Tibial artery (tissue), 4 donors: ENCODE results near the gene PIK3R1.

Experiments
- DNase-seq, 2 donors: peaks; one replicate each; pipeline ENCODE4 v3.0.0-alpha.2; 2019
- H3K27ac ChIP-seq, 2 donors: fragments of 200-600 bp; sonication (generic) in 1 of 2; 1 replicate in 1 of 2; 2 replicates in 1 of 2; pipeline ENCODE4 v1.5.1; 2018 to 2019; ENCODE audit warnings: mild to moderate bottlenecking in 1 of 2
- H3K27me3 ChIP-seq, 2 donors: fragments of 200-600 bp; sonication (generic) in 1 of 2; one replicate each; pipeline versions ENCODE4 v1.5.1 to v1.6.0; 2016 to 2019
- H3K36me3 ChIP-seq, 3 donors: fragments of 200-600 bp; sonication (generic) in 2 of 3; one replicate each; pipeline ENCODE4 v1.5.1; 2016 to 2019; ENCODE audit warnings: mild to moderate bottlenecking in 2 of 3
- H3K4me1 ChIP-seq, 4 donors: fragments of 200-600 bp; sonication (generic) in 2 of 4; 1 replicate in 3 of 4; 2 replicates in 1 of 4; pipeline ENCODE4 v1.5.1; 2016 to 2019
- H3K4me3 ChIP-seq, 2 donors: fragments of 200-600 bp; sonication (generic) in 1 of 2; 1 replicate in 1 of 2; 2 replicates in 1 of 2; pipeline ENCODE4 v1.5.1; 2018 to 2019; ENCODE audit warnings: mild to moderate bottlenecking in 2 of 2
- H3K9me3 ChIP-seq, 3 donors: fragments of 200-600 bp; sonication (generic) in 1 of 3; one replicate each; pipeline ENCODE4 v1.5.1; 2016 to 2019
- CTCF ChIP-seq, 2 experiments: fragments of 200-600 bp in 1 of 2; fragments of 450-650 bp in 1 of 2; IDR thresholded peaks; one replicate each; pipeline ENCODE4 v1.5.1; 2017 to 2019; ENCODE audit warnings: antibody characterized with exemption in 2 of 2, mild to moderate bottlenecking in 1 of 2, moderate library complexity in 1 of 2
- intact Hi-C: fragments of 100-400 bp; cut with DNase I; formaldehyde crosslinking; loops from one replicate; pipeline ENCODE4 v1.15.0; 2023; ENCODE audit warnings: low total_unique reads

The PIK3R1 gene

GRCh38 chr5:68226546-68227073, 11.1 kb downstream of the PIK3R1 start:
- TF ChIP-seq CTCF (IDR thresholded peaks at IDR 0.05), result no peak
- Histone ChIP-seq H3K9me3 (no peaks in the 10 kb centered on the region), H3K27ac (no peak overlapping the region), H3K27me3 (no peaks in the 10 kb centered on the region), H3K4me3 (no peak overlapping the region), H3K36me3 (peaks cover 33 to 41% (median 40%) of the 10 kb centered on the region in 3 donors), H3K4me1 (peaks cover 0 to 82% (median 60%) of the 10 kb centered on the region in 4 donors)
- no peak for DNase-seq
- intact Hi-C loops, result no loop called here

- Histone ChIP-seq H3K27me3 (no peaks in the 10 kb centered on the region), H3K4me3 (no peak overlapping the region), H3K27ac (no peak overlapping the region), H3K36me3 (peaks cover 33 to 42% (median 40%) of the 10 kb centered on the region in 3 donors), H3K9me3 (no peaks in the 10 kb centered on the region), H3K4me1 (peaks cover 0 to 82% (median 64%) of the 10 kb centered on the region in 4 donors)
- intact Hi-C loops, result no loop called here
- TF ChIP-seq CTCF (IDR thresholded peaks at IDR 0.05), result no peak
- no peak for DNase-seq
Observed at GRCh38 chr5:68227532-68228160, 12.1 kb downstream of the PIK3R1 start.

- Histone ChIP-seq H3K27ac (no peak overlapping the region), H3K9me3 (no peaks in the 10 kb centered on the region), H3K4me1 (peaks cover 0 to 84% (median 61%) of the 10 kb centered on the region in 4 donors), H3K4me3 (no peak overlapping the region), H3K36me3 (peaks cover 33 to 42% (median 40%) of the 10 kb centered on the region in 3 donors), H3K27me3 (no peaks in the 10 kb centered on the region)
- TF ChIP-seq CTCF (IDR thresholded peaks at IDR 0.05), result no peak
- intact Hi-C loops, result no loop called here
- DNase-seq, result no peak
Observed at GRCh38 chr5:68229416-68229815, 13.9 kb downstream of the PIK3R1 start.

- Histone ChIP-seq H3K4me3 (no peak overlapping the region), H3K4me1 (peaks cover 0 to 83% (median 53%) of the 10 kb centered on the region in 4 donors), H3K36me3 (peaks cover 33 to 42% (median 40%) of the 10 kb centered on the region in 3 donors), H3K27me3 (no peaks in the 10 kb centered on the region), H3K9me3 (no peaks in the 10 kb centered on the region), H3K27ac (no peak overlapping the region)
- TF ChIP-seq CTCF (IDR thresholded peaks at IDR 0.05), result no peak
- no peak for DNase-seq
- intact Hi-C loops, result no loop called here
Observed at GRCh38 chr5:68230285-68230684, 14.7 kb downstream of the PIK3R1 start.

DNA sequence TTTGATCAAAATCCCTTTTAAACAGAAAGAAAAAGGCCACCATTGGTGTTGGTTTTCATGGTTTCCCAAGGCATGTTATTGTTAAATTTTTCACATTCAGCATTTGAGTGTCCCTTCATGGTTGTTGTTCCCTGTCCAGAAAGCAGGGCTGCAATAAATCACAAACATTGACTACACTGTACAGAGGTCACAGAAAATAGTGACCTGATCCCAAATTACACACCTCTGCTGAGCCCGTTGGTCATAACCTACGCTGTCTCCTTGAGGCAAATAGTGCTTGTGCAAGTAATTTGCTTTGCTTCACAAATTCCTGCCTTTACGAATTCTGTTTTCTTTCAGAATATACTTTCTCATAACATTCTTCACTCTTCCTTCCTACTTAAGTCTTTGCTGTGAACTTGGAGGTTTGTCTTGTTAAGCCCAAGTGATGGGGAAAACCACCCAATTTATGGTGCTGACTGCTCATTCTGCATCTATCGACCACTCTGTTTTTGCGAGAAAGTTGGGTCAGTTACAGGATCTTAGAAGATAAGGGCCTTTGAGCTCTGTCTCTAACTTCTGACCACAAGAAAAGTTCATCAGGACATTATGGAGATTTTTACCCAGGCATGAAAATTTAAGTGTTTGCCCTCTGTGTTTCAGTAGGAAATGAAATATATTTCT, 16.0 kb downstream of the PIK3R1 start:
- TF ChIP-seq CTCF (IDR thresholded peaks at IDR 0.05), result no peak
- intact Hi-C loops, result no loop called here
- no peaks in the 10 kb centered on the region for H3K9me3 ChIP-seq
- H3K4me3 ChIP-seq, result no peak overlapping the region
- no peak for DNase-seq
- H3K36me3 ChIP-seq, result peaks cover 27 to 34% (median 34%) of the 10 kb centered on the region in 3 donors
- no peak overlapping the region for H3K27ac ChIP-seq
- no peaks in the 10 kb centered on the region for H3K27me3 ChIP-seq
- peaks cover 0 to 78% (median 45%) of the 10 kb centered on the region in 4 donors for H3K4me1 ChIP-seq
